ENCODE results near the gene EMCN. TPM values are rescaled to one million over a fixed set of nuclear protein-coding genes. Genes with fewer than 3 reads are reported as not detected.
A peak's percentile ranks its signal among the peaks of the same experiment; 100 is the strongest.
"Not testable (repeated sequence)": the region's sequence is repeated elsewhere in the genome, so short reads cannot be mapped to it uniquely, and the experiment has no call there.

Gene EMCN
- total RNA-seq: 46.4 TPM
- long read RNA-seq, full-length matches to known transcripts: 24 of 30 reads
- long read RNA-seq, partial matches to known transcripts: 6 of 30 reads
- long read RNA-seq, other reads (novel, unspliced or antisense): 0 of 30 reads

GRCh38 chr4:100517864-100518341, at the start of gene EMCN:
TSS of gene EMCN (minus strand) at chr4:100518022. CDS start at chr4:100517914, 108 bp downstream.
- intact Hi-C loops (cut with DNase I): loop anchor here (2.0 to 5.0 kb wide), 3 partner anchors 96 to 219 kb away; no protein-coding TSS in a partner anchor
- peak; percentile 11 for DNase-seq (ENCODE audit: missing footprints)

GRCh38 chr4:100566396-100566795, 48.6 kb upstream of the EMCN start:
- DNase-seq (ENCODE audit: missing footprints) (no peak), ATAC-seq (no peak)
- intact Hi-C loops (cut with DNase I): no loop called here

More at GRCh38 chr4:100517864-100518341, at the start of gene EMCN:
- ATAC-seq: no peak

- ATAC-seq: no peak
- intact Hi-C loops (cut with DNase I): no loop called here
- no peak for DNase-seq (ENCODE audit: missing footprints)
Measured at GRCh38 chr4:100557306-100557705, 39.5 kb upstream of the EMCN start.

- intact Hi-C loops (cut with DNase I): no loop called here
Measured at GRCh38 chr4:100555611-100556337, 38.0 kb upstream of the EMCN start.

GRCh38 chr4:100548200-100548560, 30.4 kb upstream of the EMCN start:
- DNase-seq (ENCODE audit: missing footprints) (no peak), ATAC-seq (no peak)
- intact Hi-C loops (cut with DNase I): no loop called here

More at GRCh38 chr4:100555611-100556337, 38.0 kb upstream of the EMCN start:
- DNase-seq (ENCODE audit: missing footprints) (no peak), ATAC-seq (no peak)

- ATAC-seq (no peak), DNase-seq (ENCODE audit: missing footprints) (no peak)
- intact Hi-C loops (cut with DNase I): no loop called here
Measured at GRCh38 chr4:100547541-100548199, 29.8 kb upstream of the EMCN start.

- ATAC-seq: no peak
- intact Hi-C loops (cut with DNase I): no loop called here
- no peak for DNase-seq (ENCODE audit: missing footprints)
Measured at GRCh38 chr4:100545427-100545826, 27.6 kb upstream of the EMCN start.

GRCh38 chr4:100540131-100540530, 22.3 kb upstream of the EMCN start:
- intact Hi-C loops (cut with DNase I): no loop called here
- DNase-seq (ENCODE audit: missing footprints) (no peak), ATAC-seq (no peak)

GRCh38 chr4:100539706-100540105, 21.9 kb upstream of the EMCN start:
- intact Hi-C loops (cut with DNase I): no loop called here
- DNase-seq (ENCODE audit: missing footprints) (no peak), ATAC-seq (no peak)

- intact Hi-C loops (cut with DNase I): no loop called here
- no peak for DNase-seq (ENCODE audit: missing footprints)
- no peak for ATAC-seq
Measured at GRCh38 chr4:100533741-100534140, 15.9 kb upstream of the EMCN start.

- ATAC-seq; intact Hi-C loops (cut with DNase I); DNase-seq (ENCODE audit: missing footprints): not testable (repeated sequence)
Measured at GRCh38 chr4:100530161-100530560, 12.3 kb upstream of the EMCN start.

- intact Hi-C loops (cut with DNase I): no loop called here
- DNase-seq (ENCODE audit: missing footprints): no peak
- no peak for ATAC-seq
Measured at GRCh38 chr4:100525686-100526085, 7.9 kb upstream of the EMCN start.

GRCh38 chr4:100519205-100519604, 1.4 kb upstream of the EMCN start:
- ATAC-seq: no peak
- intact Hi-C loops (cut with DNase I): loop anchor here (2.0 to 5.0 kb wide), 3 partner anchors 97 to 218 kb away; no protein-coding TSS in a partner anchor
- no peak for DNase-seq (ENCODE audit: missing footprints)

GRCh38 chr4:100516225-100516624, 1.6 kb downstream of the EMCN start:
- ATAC-seq: no peak
- intact Hi-C loops (cut with DNase I): loop anchor here (5.0 kb wide), 2 partner anchors 94 to 221 kb away; no protein-coding TSS in a partner anchor
- no peak for DNase-seq (ENCODE audit: missing footprints)

- intact Hi-C loops (cut with DNase I): no loop called here
- ATAC-seq (no peak), DNase-seq (ENCODE audit: missing footprints) (no peak)
Measured at GRCh38 chr4:100511896-100512295, 5.9 kb downstream of the EMCN start.

- no peak for DNase-seq (ENCODE audit: missing footprints)
- intact Hi-C loops (cut with DNase I): no loop called here
Measured at GRCh38 chr4:100510551-100510950, 7.3 kb downstream of the EMCN start.

GRCh38 chr4:100509386-100509785, 8.4 kb downstream of the EMCN start:
- ATAC-seq (no peak), DNase-seq (ENCODE audit: missing footprints) (no peak)
- intact Hi-C loops (cut with DNase I): no loop called here

More at GRCh38 chr4:100510551-100510950, 7.3 kb downstream of the EMCN start:
- ATAC-seq: no peak

- intact Hi-C loops (cut with DNase I): no loop called here
- no peak for ATAC-seq
- DNase-seq (ENCODE audit: missing footprints): no peak
Measured at GRCh38 chr4:100508691-100509090, 9.1 kb downstream of the EMCN start.

GRCh38 chr4:100504086-100504874, 13.5 kb downstream of the EMCN start:
- intact Hi-C loops (cut with DNase I): no loop called here
- ATAC-seq (no peak), DNase-seq (ENCODE audit: missing footprints) (no peak)
